ENCODE data around the gene RTN1. TPM values are rescaled to one million over a fixed set of nuclear protein-coding genes. Genes with fewer than 3 reads are reported as not detected.

RTN1 gene
- polyA plus RNA-seq, 1 donor from 2014 or later = 1,138 TPM

DNA sequence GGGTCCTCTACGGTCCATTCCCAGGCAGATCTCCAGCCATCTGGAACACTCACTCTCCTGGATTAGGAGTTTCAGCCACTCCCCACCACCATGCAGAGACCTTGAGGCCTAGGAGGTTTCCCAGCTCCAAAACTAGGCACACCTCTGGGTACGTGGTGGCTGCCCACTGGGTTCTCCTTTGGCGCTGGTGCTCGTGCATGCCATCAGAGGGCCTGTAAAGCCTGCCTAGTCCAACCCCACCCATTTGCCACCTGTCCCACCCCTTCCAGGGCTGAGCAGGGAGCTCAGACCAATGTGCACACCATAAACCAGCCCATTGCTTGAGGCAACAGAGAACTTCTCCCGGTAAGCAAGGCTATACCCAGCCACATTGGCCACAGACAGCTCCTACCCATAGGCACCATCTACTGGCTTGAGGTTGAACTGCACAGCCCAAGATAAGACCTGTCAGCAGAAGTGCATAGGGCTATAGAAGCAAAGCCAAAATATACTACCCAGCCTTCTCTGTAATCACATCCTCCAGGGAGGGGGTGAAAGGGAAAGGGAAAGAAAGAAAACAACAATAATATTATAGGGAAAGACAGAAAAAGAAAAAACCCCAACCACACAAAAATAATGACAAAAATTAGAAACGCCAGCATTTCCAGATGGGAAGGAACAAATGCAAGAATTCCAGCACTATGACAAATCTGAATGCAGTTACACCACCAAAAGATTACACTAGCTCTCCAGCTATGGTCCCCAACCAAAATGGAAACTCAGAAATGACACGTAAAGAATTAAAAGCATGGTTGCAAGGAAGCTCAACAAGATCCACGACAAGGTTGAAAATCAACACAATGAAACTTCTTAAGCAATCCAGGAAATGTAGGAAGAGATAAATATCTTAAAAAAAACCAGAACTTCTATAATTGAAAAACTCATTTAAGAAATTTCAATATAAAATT lies 182.1 kb downstream of the RTN1 start:
- no peak overlapping the region for H3K4me2 ChIP-seq (ENCODE audit: low read length)
- H3K36me3 ChIP-seq (ENCODE audit: insufficient read depth, low read length) = no peaks in the 10 kb centered on the region
- H3K9me2 ChIP-seq (ENCODE audit: insufficient read depth, low read length) = no peaks in the 10 kb centered on the region
- no peaks in the 10 kb centered on the region for H3K27me3 ChIP-seq (ENCODE audit: insufficient read depth, low read depth, low read length)
- H4K20me1 ChIP-seq (ENCODE audit: insufficient read depth) = no peaks in the 10 kb centered on the region
- no peak for TF ChIP-seq POLR2AphosphoS5 (IDR thresholded peaks at IDR 0.05)
- TF ChIP-seq, protein P1, sequence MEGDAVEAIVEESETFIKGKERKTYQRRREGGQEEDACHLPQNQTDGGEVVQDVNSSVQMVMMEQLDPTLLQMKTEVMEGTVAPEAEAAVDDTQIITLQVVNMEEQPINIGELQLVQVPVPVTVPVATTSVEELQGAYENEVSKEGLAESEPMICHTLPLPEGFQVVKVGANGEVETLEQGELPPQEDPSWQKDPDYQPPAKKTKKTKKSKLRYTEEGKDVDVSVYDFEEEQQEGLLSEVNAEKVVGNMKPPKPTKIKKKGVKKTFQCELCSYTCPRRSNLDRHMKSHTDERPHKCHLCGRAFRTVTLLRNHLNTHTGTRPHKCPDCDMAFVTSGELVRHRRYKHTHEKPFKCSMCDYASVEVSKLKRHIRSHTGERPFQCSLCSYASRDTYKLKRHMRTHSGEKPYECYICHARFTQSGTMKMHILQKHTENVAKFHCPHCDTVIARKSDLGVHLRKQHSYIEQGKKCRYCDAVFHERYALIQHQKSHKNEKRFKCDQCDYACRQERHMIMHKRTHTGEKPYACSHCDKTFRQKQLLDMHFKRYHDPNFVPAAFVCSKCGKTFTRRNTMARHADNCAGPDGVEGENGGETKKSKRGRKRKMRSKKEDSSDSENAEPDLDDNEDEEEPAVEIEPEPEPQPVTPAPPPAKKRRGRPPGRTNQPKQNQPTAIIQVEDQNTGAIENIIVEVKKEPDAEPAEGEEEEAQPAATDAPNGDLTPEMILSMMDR (IDR thresholded peaks at IDR 0.05; ENCODE audit: poor library complexity, severe bottlenecking) = peak; percentile 43
- TF ChIP-seq SMC3 (conservative IDR thresholded peaks at IDR 0.05; ENCODE audit: poor library complexity) = peak; percentile 26
- TF ChIP-seq, protein P2, sequence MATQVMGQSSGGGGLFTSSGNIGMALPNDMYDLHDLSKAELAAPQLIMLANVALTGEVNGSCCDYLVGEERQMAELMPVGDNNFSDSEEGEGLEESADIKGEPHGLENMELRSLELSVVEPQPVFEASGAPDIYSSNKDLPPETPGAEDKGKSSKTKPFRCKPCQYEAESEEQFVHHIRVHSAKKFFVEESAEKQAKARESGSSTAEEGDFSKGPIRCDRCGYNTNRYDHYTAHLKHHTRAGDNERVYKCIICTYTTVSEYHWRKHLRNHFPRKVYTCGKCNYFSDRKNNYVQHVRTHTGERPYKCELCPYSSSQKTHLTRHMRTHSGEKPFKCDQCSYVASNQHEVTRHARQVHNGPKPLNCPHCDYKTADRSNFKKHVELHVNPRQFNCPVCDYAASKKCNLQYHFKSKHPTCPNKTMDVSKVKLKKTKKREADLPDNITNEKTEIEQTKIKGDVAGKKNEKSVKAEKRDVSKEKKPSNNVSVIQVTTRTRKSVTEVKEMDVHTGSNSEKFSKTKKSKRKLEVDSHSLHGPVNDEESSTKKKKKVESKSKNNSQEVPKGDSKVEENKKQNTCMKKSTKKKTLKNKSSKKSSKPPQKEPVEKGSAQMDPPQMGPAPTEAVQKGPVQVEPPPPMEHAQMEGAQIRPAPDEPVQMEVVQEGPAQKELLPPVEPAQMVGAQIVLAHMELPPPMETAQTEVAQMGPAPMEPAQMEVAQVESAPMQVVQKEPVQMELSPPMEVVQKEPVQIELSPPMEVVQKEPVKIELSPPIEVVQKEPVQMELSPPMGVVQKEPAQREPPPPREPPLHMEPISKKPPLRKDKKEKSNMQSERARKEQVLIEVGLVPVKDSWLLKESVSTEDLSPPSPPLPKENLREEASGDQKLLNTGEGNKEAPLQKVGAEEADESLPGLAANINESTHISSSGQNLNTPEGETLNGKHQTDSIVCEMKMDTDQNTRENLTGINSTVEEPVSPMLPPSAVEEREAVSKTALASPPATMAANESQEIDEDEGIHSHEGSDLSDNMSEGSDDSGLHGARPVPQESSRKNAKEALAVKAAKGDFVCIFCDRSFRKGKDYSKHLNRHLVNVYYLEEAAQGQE (IDR thresholded peaks at IDR 0.05; ENCODE audit: borderline replicate concordance) = no peak
- no peak for TF ChIP-seq RAD21 (conservative IDR thresholded peaks at IDR 0.05)
- no peaks in the 10 kb centered on the region for H3F3A ChIP-seq (ENCODE audit: insufficient read depth, low read length, poor library complexity, severe bottlenecking)
- no peaks in the 10 kb centered on the region for H3K9me3 ChIP-seq (ENCODE audit: low read length)
- H3K9ac ChIP-seq (ENCODE audit: low read length) = no peak overlapping the region
- H3K79me2 ChIP-seq (replicated peaks; ENCODE audit: insufficient read depth, low read length) = no peaks in the 10 kb centered on the region
- H3K4me3 ChIP-seq (ENCODE audit: low read length) = no peak overlapping the region
- H3K27ac ChIP-seq (ENCODE audit: low read length) = no peak overlapping the region
- H2AFZ ChIP-seq (ENCODE audit: low read depth, low read length) = no peak overlapping the region

DNA sequence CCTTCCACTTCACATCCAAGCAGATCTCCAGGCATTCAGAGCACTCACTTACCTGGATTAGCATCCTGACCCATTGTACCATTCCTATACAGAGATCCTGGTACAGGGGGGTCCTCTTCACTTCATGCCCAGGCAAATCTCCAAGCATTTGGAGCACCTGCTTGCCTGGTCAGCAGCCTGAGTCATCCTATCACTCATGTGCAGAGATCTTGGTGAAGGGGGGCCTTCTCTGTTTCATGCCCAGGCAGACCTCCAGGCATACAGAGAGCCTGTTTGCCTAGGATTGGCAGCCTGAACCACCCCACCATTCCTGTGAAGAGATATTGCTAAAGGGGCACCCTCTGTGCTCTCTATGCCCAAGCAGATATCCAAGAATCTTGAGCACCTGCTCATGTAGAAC lies 182.9 kb downstream of the RTN1 start:
- Histone ChIP-seq H3K9me3 (ENCODE audit: low read length) (no peaks in the 10 kb centered on the region), H2AFZ (ENCODE audit: low read depth, low read length) (no peak overlapping the region), H3K27ac (ENCODE audit: low read length) (no peak overlapping the region), H3F3A (ENCODE audit: insufficient read depth, low read length, poor library complexity, severe bottlenecking) (no peaks in the 10 kb centered on the region), H3K36me3 (ENCODE audit: insufficient read depth, low read length) (no peaks in the 10 kb centered on the region), H3K4me2 (ENCODE audit: low read length) (no peak overlapping the region), H3K4me3 (ENCODE audit: low read length) (no peak overlapping the region), H3K9me2 (ENCODE audit: insufficient read depth, low read length) (no peaks in the 10 kb centered on the region), H3K27me3 (ENCODE audit: insufficient read depth, low read depth, low read length) (no peaks in the 10 kb centered on the region), H3K79me2 (replicated peaks; ENCODE audit: insufficient read depth, low read length) (no peaks in the 10 kb centered on the region), H4K20me1 (ENCODE audit: insufficient read depth) (no peaks in the 10 kb centered on the region), H3K9ac (ENCODE audit: low read length) (no peak overlapping the region)
- TF ChIP-seq EZH2 (IDR thresholded peaks at IDR 0.05; ENCODE audit: borderline replicate concordance, insufficient read depth, low read length, poor library complexity, severe bottlenecking) (no peak), TAF1 (IDR thresholded peaks at IDR 0.05; ENCODE audit: low read depth) (no peak), MXI1 (conservative IDR thresholded peaks at IDR 0.05; ENCODE audit: poor library complexity, severe bottlenecking) (no peak), SMC3 (conservative IDR thresholded peaks at IDR 0.05; ENCODE audit: poor library complexity) (no peak), EP300 (conservative IDR thresholded peaks at IDR 0.05; ENCODE audit: poor library complexity, severe bottlenecking) (no peak)
- TF ChIP-seq, protein P2 (IDR thresholded peaks at IDR 0.05; ENCODE audit: borderline replicate concordance) = no peak
- TF ChIP-seq, protein P1 (IDR thresholded peaks at IDR 0.05; ENCODE audit: poor library complexity, severe bottlenecking) = no peak

Data from neural cell (in vitro differentiated cells).